HepG2 (cell line): ENCODE measurements around the gene COL9A3. TPM values are rescaled to one million over a fixed set of nuclear protein-coding genes. Genes with fewer than 3 reads are reported as not detected.

Source experiments
- DMAP1 ChIP-seq: IDR thresholded peaks from 2 replicates; pipeline ENCODE4 v1.6.1; 2016
- DNMT3B ChIP-seq: conservative IDR thresholded peaks from 2 replicates; pipeline ENCODE4 v1.6.1; 2016; ENCODE audit warnings: missing biosample characterization, control low read depth
- E2F2 ChIP-seq: sonication (generic); formaldehyde crosslinking; IDR thresholded peaks from 2 replicates; pipeline ENCODE4 v1.4.0; 2020; ENCODE audit warnings: missing genetic modification reagents, borderline replicate concordance
- FOXP4 ChIP-seq: sonication (generic); formaldehyde crosslinking; IDR thresholded peaks from 2 replicates; pipeline ENCODE4 v1.4.0; 2020; ENCODE audit warnings: missing genetic modification reagents
- GLI4 ChIP-seq: sonication (generic); formaldehyde crosslinking; IDR thresholded peaks from 2 replicates; pipeline ENCODE4 v1.5.1; 2020; ENCODE audit warnings: missing genetic modification reagents, mild to moderate bottlenecking, moderate library complexity, borderline replicate concordance
- JARID2 ChIP-seq: sonication (generic); formaldehyde crosslinking; IDR thresholded peaks from 2 replicates; pipeline ENCODE4 v1.8.1; 2023; ENCODE audit warnings: missing genetic modification reagents, inconsistent platforms; ENCODE audit not compliant: insufficient replicate concordance
- MAX ChIP-seq: IDR thresholded peaks from 2 replicates; pipeline ENCODE4 v1.6.1; 2012; ENCODE audit warnings: inconsistent platforms
- MLLT10 ChIP-seq: sonication (generic); formaldehyde crosslinking; IDR thresholded peaks from 2 replicates; pipeline ENCODE4 v1.4.0; 2020; ENCODE audit warnings: missing genetic modification reagents
- RFX1 ChIP-seq: fragments of 450-650 bp; IDR thresholded peaks from 2 replicates; pipeline ENCODE4 v1.6.1; 2017
- RXRA ChIP-seq: sonication (generic); formaldehyde crosslinking; IDR thresholded peaks from 2 replicates; pipeline ENCODE4 v1.5.1; 2020; ENCODE audit warnings: missing genetic modification reagents
- SALL2 ChIP-seq: sonication (generic); formaldehyde crosslinking; IDR thresholded peaks from 2 replicates; pipeline ENCODE4 v1.8.1; 2023; ENCODE audit warnings: mild to moderate bottlenecking, missing genetic modification reagents, inconsistent platforms
- SIN3A ChIP-seq: IDR thresholded peaks from 2 replicates; pipeline ENCODE4 v1.6.1; 2011; ENCODE audit warnings: low read depth, mild to moderate bottlenecking, control low read depth, low read length, borderline replicate concordance
- SIN3B ChIP-seq: fragments of 150-350 bp; IDR thresholded peaks from 2 replicates; pipeline ENCODE4 v1.6.1; 2014; ENCODE audit warnings: low read length
- SNAPC2 ChIP-seq: sonication (generic); formaldehyde crosslinking; IDR thresholded peaks from 2 replicates; pipeline ENCODE4 v1.8.1; 2022; ENCODE audit warnings: mild to moderate bottlenecking, missing genetic modification reagents
- SOX13 ChIP-seq, 3 experiments: fragments of 450-650 bp in 1 of 3; sonication (generic) in 1 of 3; formaldehyde crosslinking in 1 of 3; IDR thresholded peaks in 2 of 3; conservative IDR thresholded peaks in 1 of 3; 2 replicates each; pipeline versions ENCODE4 v1.5.0 to v1.6.1; 2016 to 2020; ENCODE audit warnings: antibody characterized with exemption in 1 of 3, mild to moderate bottlenecking in 1 of 3, missing compliant biosample characterization in 1 of 3, missing genetic modification reagents in 1 of 3, moderate library complexity in 1 of 3
- SP4 ChIP-seq: sonication (generic); formaldehyde crosslinking; IDR thresholded peaks from 2 replicates; pipeline ENCODE4 v1.8.1; 2023; ENCODE audit warnings: mild to moderate bottlenecking, missing genetic modification reagents
- TBP ChIP-seq: sonication (generic); formaldehyde crosslinking; IDR thresholded peaks from 2 replicates; pipeline ENCODE4 v1.5.0; 2020; ENCODE audit warnings: missing genetic modification reagents
- TOPORS ChIP-seq: sonication (generic); formaldehyde crosslinking; IDR thresholded peaks from 2 replicates; pipeline ENCODE4 v1.8.0; 2023; ENCODE audit warnings: mild to moderate bottlenecking, missing genetic modification reagents
- ZFP90 ChIP-seq: sonication (generic); formaldehyde crosslinking; IDR thresholded peaks from 2 replicates; pipeline ENCODE4 v1.8.0; 2022; ENCODE audit warnings: missing genetic modification reagents, mild to moderate bottlenecking, inconsistent platforms, borderline replicate concordance
- ZMYM4 ChIP-seq: sonication (generic); formaldehyde crosslinking; IDR thresholded peaks from 2 replicates; pipeline ENCODE4 v1.8.1; 2023; ENCODE audit warnings: mild to moderate bottlenecking, missing genetic modification reagents
- ZNF121 ChIP-seq: sonication (generic); formaldehyde crosslinking; IDR thresholded peaks from 2 replicates; pipeline ENCODE4 v1.5.0; 2020; ENCODE audit warnings: mild to moderate bottlenecking, missing genetic modification reagents
- ZNF331 ChIP-seq: sonication (generic); formaldehyde crosslinking; IDR thresholded peaks from 2 replicates; pipeline ENCODE4 v1.4.0; 2020; ENCODE audit warnings: missing genetic modification reagents
- ZNF337 ChIP-seq: sonication (generic); formaldehyde crosslinking; IDR thresholded peaks from 2 replicates; pipeline ENCODE4 v1.5.1; 2020; ENCODE audit warnings: missing genetic modification reagents, low read depth, mild to moderate bottlenecking, borderline replicate concordance
- ZNF510 ChIP-seq: sonication (generic); formaldehyde crosslinking; IDR thresholded peaks from 2 replicates; pipeline ENCODE4 v1.4.0; 2020; ENCODE audit warnings: low read depth, mild to moderate bottlenecking, missing genetic modification reagents
- ZNF788 ChIP-seq: sonication (generic); formaldehyde crosslinking; IDR thresholded peaks from 2 replicates; pipeline ENCODE4 v1.5.0; 2020; ENCODE audit warnings: mild to moderate bottlenecking, missing genetic modification reagents, borderline replicate concordance
- polyA plus RNA-seq, 8 experiments: library from polyadenylated mRNA; depleted of rRNA in 3 of 8; stranded (reverse) in 7 of 8; unstranded in 1 of 8; fragments of >200 nt; fragmentation: Illumina TruSeq in 4 of 8; extraction: Trizol in 4 of 8; gene quantifications; 2 replicates each; pipeline versions ENCODE4 v1.2.1 to v1.2.3, GENCODE V29; 2011 to 2016; ENCODE audit warnings: low read depth in 4 of 8, missing spikeins in 1 of 8, mixed read lengths in 1 of 8; ENCODE audit not compliant: insufficient read depth in 1 of 8
- total RNA-seq, 5 experiments: library from RNA; depleted of rRNA; stranded (reverse); fragments of >200 nt; fragmentation: Illumina TruSeq; extraction: Trizol; gene quantifications; 2 replicates each; pipeline ENCODE4 v1.2.3, GENCODE V29; 2016; ENCODE audit warnings: low read depth in 1 of 5
- TF ChIP-seq, protein P1 (sequence below): conservative IDR thresholded peaks from 2 replicates; pipeline ENCODE4 v1.6.1; 2018; ENCODE audit warnings: missing genetic modification reagents

COL9A3 gene
- total and polyA plus RNA-seq, 2 of the 13 experiments (the other 11 are each of a cell fraction or from before 2014, with no cell fraction given), result 155 to 204 TPM

DNA sequence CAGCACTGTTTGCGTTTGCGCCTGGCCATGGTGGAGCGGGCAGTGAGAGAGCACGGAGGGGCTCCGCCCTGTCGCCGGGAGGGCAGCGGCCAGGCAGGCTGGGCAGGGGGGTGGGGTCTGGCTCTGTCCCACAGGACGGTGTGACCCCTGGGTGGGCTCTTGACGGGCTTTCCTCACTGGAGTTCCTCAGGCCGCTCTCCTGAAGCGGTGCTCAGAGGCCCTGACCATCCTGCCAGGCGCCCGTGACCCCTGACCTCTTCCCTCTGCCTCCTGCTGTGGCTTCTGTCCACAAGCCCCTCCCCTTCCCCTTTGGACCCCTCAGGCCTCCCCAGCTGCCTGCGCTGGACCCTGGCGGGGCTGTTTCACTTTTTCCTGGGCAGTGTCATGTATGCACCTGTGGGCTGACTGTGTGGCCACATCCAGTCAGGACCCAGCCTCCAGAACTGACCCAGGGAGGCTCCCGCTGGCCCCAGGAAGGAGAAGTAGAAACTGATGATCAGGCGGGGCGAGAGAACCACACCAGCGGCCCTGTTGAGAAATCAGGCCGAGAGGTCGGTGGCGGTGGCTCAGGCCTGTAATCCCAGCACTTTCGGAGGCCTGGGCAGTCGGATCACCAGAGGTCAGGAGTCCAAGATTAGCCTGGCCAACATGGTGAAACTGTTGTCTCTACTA lies 11.0 kb upstream of the COL9A3 start (continued):
- TF ChIP-seq, protein P1, sequence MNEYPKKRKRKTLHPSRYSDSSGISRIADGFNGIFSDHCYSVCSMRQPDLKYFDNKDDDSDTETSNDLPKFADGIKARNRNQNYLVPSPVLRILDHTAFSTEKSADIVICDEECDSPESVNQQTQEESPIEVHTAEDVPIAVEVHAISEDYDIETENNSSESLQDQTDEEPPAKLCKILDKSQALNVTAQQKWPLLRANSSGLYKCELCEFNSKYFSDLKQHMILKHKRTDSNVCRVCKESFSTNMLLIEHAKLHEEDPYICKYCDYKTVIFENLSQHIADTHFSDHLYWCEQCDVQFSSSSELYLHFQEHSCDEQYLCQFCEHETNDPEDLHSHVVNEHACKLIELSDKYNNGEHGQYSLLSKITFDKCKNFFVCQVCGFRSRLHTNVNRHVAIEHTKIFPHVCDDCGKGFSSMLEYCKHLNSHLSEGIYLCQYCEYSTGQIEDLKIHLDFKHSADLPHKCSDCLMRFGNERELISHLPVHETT (CRISPR knock-in tag), result peak; percentile 88
- peak; percentile 93 for TF ChIP-seq SALL2 (CRISPR knock-in tag)
- peak; percentile 59; the same call in 1 of the 2 replicates for TF ChIP-seq ZNF331 (CRISPR knock-in tag)
- TF ChIP-seq FOXP4 (CRISPR knock-in tag), result no peak; the same call in none of the 2 replicates
- no peak for TF ChIP-seq DNMT3B (CRISPR knock-in tag)
- TF ChIP-seq SOX13 (IDR thresholded peaks at IDR 0.05), result no peak
- TF ChIP-seq SOX13 (CRISPR knock-in tag; conservative IDR thresholded peaks at IDR 0.05 in 1 of 2, IDR thresholded peaks at IDR 0.05 in 1 of 2), result peak in 1 of 2 experiments; percentile 56; a peak in 2 of 4 replicates
- peak; percentile 61; the same call in 1 of the 2 replicates for TF ChIP-seq ZNF121 (CRISPR knock-in tag)
- peak; percentile 94 for TF ChIP-seq RXRA (CRISPR knock-in tag)
- TF ChIP-seq SIN3B, result no peak
- TF ChIP-seq ZNF510 (CRISPR knock-in tag), result peak; percentile 92; the same call in 1 of the 2 replicates
- peak; percentile 70; the same call in 1 of the 2 replicates for TF ChIP-seq SP4
- TF ChIP-seq DMAP1 (CRISPR knock-in tag), result peak; percentile 92; the same call in 1 of the 2 replicates
- TF ChIP-seq JARID2 (CRISPR knock-in tag), result peak; percentile 28
- TF ChIP-seq ZNF788 (CRISPR knock-in tag), result peak; percentile 84; the same call in 1 of the 2 replicates
- TF ChIP-seq ZMYM4 (CRISPR knock-in tag), result peak; percentile 65
- no peak for TF ChIP-seq MLLT10
- TF ChIP-seq ZFP90 (CRISPR knock-in tag), result no peak; the same call in 1 of the 2 replicates
- peak; percentile 67; the same call in 1 of the 2 replicates for TF ChIP-seq GLI4 (CRISPR knock-in tag)
- TF ChIP-seq TBP (CRISPR knock-in tag), result peak; percentile 85; the same call in 1 of the 2 replicates
- peak; percentile 81; the same call in 1 of the 2 replicates for TF ChIP-seq MAX
- TF ChIP-seq SNAPC2, result no peak
- TF ChIP-seq SIN3A, result peak; percentile 82; the same call in 1 of the 2 replicates
- TF ChIP-seq ZNF337, result no peak
- TF ChIP-seq E2F2 (CRISPR knock-in tag), result peak; percentile 20; the same call in 1 of the 2 replicates
- no peak for TF ChIP-seq RFX1
- TF ChIP-seq TOPORS (CRISPR knock-in tag), result no peak; the same call in 1 of the 2 replicates
